Lung (tissue), 13 donors: ENCODE measurements around the gene ROCK2. TPM values are rescaled to one million over a fixed set of nuclear protein-coding genes. Genes with fewer than 3 reads are reported as not detected.

Source experiments
- ATAC-seq: fragments of 200-7000 bp; cut with Tn5 transposase; one replicate; pipeline ENCODE4 v1.9.1; 2020; ENCODE audit warnings: moderate number of reproducible peaks; ENCODE audit not compliant: insufficient read depth, low FRiP score
- DNase-seq, 3 donors: peaks; one replicate each; pipeline ENCODE4 v3.0.0-alpha.2; 2013 to 2017
- H3K27ac ChIP-seq, 2 donors: one replicate each; pipeline ENCODE4 v1.5.1; 2013; ENCODE audit warnings: mild to moderate bottlenecking in 2 of 2, moderate library complexity in 2 of 2, control low read depth in 1 of 2, inconsistent platforms in 1 of 2, low read depth in 1 of 2, low read length in 1 of 2
- H3K27me3 ChIP-seq, 3 donors: one replicate each; pipeline ENCODE4 v1.5.1; 2013; ENCODE audit warnings: low read length in 2 of 3; ENCODE audit not compliant: control insufficient read depth in 3 of 3, insufficient read depth in 3 of 3
- H3K36me3 ChIP-seq, 4 donors: one replicate each; pipeline ENCODE4 v1.5.1; 2013; ENCODE audit warnings: low read length in 4 of 4, mild to moderate bottlenecking in 1 of 4, moderate library complexity in 1 of 4; ENCODE audit not compliant: control insufficient read depth in 4 of 4, insufficient read depth in 4 of 4
- H3K4me1 ChIP-seq, 5 donors: one replicate each; pipeline ENCODE4 v1.5.1; 2013; ENCODE audit warnings: low read length in 5 of 5, mild to moderate bottlenecking in 2 of 5, moderate library complexity in 1 of 5; ENCODE audit not compliant: control insufficient read depth in 5 of 5, insufficient read depth in 5 of 5
- H3K4me3 ChIP-seq: one replicate; pipeline ENCODE4 v1.5.1; 2013; ENCODE audit warnings: mild to moderate bottlenecking, control low read depth, moderate library complexity
- H3K9ac ChIP-seq, 2 donors: one replicate each; pipeline ENCODE4 v1.5.1; 2013; ENCODE audit warnings: low read length in 2 of 2, control low read depth in 1 of 2; ENCODE audit not compliant: insufficient read depth in 1 of 2
- H3K9me3 ChIP-seq, 4 donors: one replicate each; pipeline ENCODE4 v1.5.1; 2013; ENCODE audit warnings: low read length in 3 of 4, mild to moderate bottlenecking in 1 of 4, moderate library complexity in 1 of 4; ENCODE audit not compliant: control insufficient read depth in 4 of 4, insufficient read depth in 3 of 4
- WGBS, 2 donors: extraction: QIAGEN DNeasy Blood & Tissue Kit; methylation state at CpG; one replicate each; pipeline ENCODE4 v1.1.7; 2013; 5-methylcytosine and 5-hydroxymethylcytosine counted together
- polyA plus RNA-seq, 2 donors: library from polyadenylated mRNA; stranded (reverse); fragments of 200-250 nt; gene quantifications; one replicate each; pipeline ENCODE4 v1.2.1, GENCODE V29; 2013
- small RNA-seq: library from RNA; depleted of rRNA; stranded (forward); fragments of <200 nt; gene quantifications from one replicate; pipeline ENCODE3, GENCODE V24; 2014; ENCODE audit warnings: low replicate concordance
- total RNA-seq, 2 donors: library from RNA; depleted of rRNA in 1 of 2; stranded (reverse); fragments of >200 nt in 1 of 2; gene quantifications; one replicate each; pipeline ENCODE4 v1.2.1, GENCODE V29; 2014 to 2021
- TF ChIP-seq, protein P1 (sequence below): IDR thresholded peaks from 2 replicates; pipeline ENCODE4 v1.5.1; 2012; ENCODE audit warnings: mild to moderate bottlenecking; ENCODE audit errors: control extremely low read depth, extremely low read depth
- donor health status: control.
- donor health status: control.
- donor health status: Bipolar disorder and iron deficiency.
- donor health status: healthy.
- donor health status: DM: yes; HTN: yes; CAD: no.

ROCK2 gene
- total and polyA plus RNA-seq, 4 donors, result 8.0 to 103 (median 28.7) TPM

GRCh38 chr2:11133238-11133935 is 211.0 kb downstream of the ROCK2 start:
- Histone ChIP-seq H3K27me3 (no peaks in the 10 kb centered on the region), H3K36me3 (no peaks in the 10 kb centered on the region), H3K4me3 (peak overlapping the region; percentile 27), H3K9ac (peak overlapping the region; percentile 12 to 80), H3K9me3 (no peaks in the 10 kb centered on the region), H3K27ac (no peak overlapping the region), H3K4me1 (peaks cover 6 to 23% (median 12%) of the 10 kb centered on the region in 5 donors)
- ATAC-seq (no peak), DNase-seq (peak; percentile 40 to 47 (median 44))
- WGBS, 2 donors, result 34 to 35% methylated on average over 25 of the region's 25 CpGs
- TF ChIP-seq, protein P1, sequence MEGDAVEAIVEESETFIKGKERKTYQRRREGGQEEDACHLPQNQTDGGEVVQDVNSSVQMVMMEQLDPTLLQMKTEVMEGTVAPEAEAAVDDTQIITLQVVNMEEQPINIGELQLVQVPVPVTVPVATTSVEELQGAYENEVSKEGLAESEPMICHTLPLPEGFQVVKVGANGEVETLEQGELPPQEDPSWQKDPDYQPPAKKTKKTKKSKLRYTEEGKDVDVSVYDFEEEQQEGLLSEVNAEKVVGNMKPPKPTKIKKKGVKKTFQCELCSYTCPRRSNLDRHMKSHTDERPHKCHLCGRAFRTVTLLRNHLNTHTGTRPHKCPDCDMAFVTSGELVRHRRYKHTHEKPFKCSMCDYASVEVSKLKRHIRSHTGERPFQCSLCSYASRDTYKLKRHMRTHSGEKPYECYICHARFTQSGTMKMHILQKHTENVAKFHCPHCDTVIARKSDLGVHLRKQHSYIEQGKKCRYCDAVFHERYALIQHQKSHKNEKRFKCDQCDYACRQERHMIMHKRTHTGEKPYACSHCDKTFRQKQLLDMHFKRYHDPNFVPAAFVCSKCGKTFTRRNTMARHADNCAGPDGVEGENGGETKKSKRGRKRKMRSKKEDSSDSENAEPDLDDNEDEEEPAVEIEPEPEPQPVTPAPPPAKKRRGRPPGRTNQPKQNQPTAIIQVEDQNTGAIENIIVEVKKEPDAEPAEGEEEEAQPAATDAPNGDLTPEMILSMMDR, result no peak

DNA sequence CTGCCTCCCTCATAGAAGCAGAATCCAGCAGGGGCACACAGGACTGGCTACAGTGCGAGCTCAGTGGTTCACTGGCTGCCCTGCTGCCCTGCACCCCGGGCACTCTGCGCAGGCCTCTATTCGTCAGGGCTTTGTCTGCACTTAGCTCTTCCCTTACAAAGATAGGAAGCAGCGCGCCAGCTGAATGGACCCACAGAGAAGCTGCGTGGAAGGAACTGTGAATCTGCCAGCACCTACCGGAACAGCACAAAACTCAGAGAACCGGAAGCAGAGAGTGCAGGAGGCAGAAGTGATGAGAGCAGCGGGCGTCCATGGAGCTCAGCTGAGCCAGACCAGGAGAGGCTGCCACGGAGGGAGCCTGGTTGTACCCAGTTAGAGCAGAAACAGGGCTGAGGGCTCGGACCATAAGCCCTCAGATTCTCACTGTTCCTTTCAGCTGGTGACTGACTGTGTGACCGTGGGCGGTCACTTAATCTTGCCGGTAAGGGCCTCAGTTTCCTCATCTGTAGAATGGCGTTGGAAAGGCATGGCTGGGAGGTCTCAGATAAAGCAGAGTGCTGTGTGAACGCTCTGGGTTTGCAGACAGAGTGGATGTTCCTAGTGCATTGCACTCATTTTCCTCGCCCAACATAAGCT is 212.3 kb downstream of the ROCK2 start:
- H3K9ac ChIP-seq, result no peak overlapping the region
- 73 to 74% methylated on average over 19 of the region's 19 CpGs for WGBS, 2 donors
- no peaks in the 10 kb centered on the region for H3K36me3 ChIP-seq
- no peaks in the 10 kb centered on the region for H3K9me3 ChIP-seq
- no peak overlapping the region for H3K27ac ChIP-seq
- ATAC-seq (no peak), DNase-seq (no peak)
- H3K27me3 ChIP-seq, result no peaks in the 10 kb centered on the region
- TF ChIP-seq, protein P1, result no peak
- H3K4me1 ChIP-seq, result peaks cover 6 to 28% (median 14%) of the 10 kb centered on the region in 5 donors
- H3K4me3 ChIP-seq, result no peak overlapping the region

DNA sequence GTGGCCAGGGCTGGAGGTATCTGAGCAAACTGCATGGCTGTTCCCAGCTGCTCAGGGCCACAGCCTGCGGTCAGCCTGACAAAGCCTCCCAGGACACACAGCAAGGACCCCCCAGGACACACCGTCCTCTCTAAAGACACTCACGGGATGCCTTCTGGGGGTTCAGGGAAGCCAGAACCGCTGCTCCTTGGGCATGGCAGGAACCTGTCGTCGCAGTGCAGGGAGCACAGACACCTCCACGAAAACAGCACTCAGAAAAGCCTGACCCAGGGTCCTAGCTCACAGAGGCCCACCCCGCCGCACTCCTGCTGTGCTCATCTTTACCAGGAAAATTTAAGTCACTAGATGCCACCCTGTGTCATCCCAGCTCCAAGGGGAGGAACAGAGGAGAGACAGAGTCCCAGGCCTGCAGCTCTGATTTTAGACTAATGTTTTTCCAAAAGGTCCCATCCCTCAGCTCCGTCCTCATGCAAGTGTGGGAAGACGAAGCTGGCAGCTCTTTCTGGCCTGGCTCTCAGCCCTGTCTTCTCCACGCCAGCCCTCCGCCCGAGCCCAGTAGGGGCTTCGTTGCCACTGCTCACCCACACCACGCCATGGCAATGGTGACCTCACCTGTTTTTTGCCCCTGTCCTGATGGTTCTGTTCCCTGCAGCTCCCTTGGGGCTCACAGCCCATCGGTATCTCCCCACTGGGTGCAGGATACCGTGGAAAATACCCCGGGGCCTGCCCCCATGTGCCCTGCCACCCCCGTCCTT is 213.1 kb downstream of the ROCK2 start:
- Histone ChIP-seq H3K27ac (no peak overlapping the region), H3K36me3 (no peaks in the 10 kb centered on the region), H3K4me3 (no peak overlapping the region), H3K9me3 (no peaks in the 10 kb centered on the region), H3K27me3 (no peaks in the 10 kb centered on the region), H3K9ac (no peak overlapping the region), H3K4me1 (peaks cover 6 to 28% (median 14%) of the 10 kb centered on the region in 5 donors)
- TF ChIP-seq, protein P1, result no peak
- no peak for ATAC-seq
- WGBS, 2 donors, result 91% methylated on average over 20 of the region's 20 CpGs
- DNase-seq, result no peak

Small RNA genes lying within 50 kb of the gene (small RNA-seq; reads per million reads assigned to genes)
- gene RNU6-1081P, result not detected

Other genes with a start within 250 kb of the ROCK2 start
- 10 to 100 TPM; 23.4 to 27.4 TPM for gene SLC66A3, start 189.2 kb downstream of the ROCK2 start, total RNA-seq
- 10 to 100 TPM; 17.6 to 21.3 TPM for gene SLC66A3, start 189.2 kb downstream of the ROCK2 start, polyA plus RNA-seq
- 10 to 100 TPM; 12.7 to 13.8 TPM for gene E2F6, start 121.5 kb upstream of the ROCK2 start, total RNA-seq
- gene E2F6, start 121.5 kb upstream of the ROCK2 start, polyA plus RNA-seq, result 1 to 10 TPM; 8.5 to 9.4 TPM
- 1 to 10 TPM; 2.9 to 3.3 TPM for gene GREB1, start 189.4 kb upstream of the ROCK2 start, total RNA-seq
- under 1 TPM; 0.23 to 0.67 TPM for gene GREB1, start 189.4 kb upstream of the ROCK2 start, polyA plus RNA-seq